PFSK-1 (cell line): Measurements from ENCODE around the gene GNA14.

Experiments
- FOXP2 ChIP-seq: optimal IDR thresholded peaks from 2 replicates; pipeline ENCODE3; 2011; ENCODE audit warnings: borderline replicate concordance, control low read depth, inconsistent platforms; ENCODE audit not compliant: insufficient read depth; ENCODE audit errors: extremely low read length, extremely low read depth
- POLR2AphosphoS5 ChIP-seq: IDR thresholded peaks from 2 replicates; pipeline ENCODE4 v1.6.1; 2012; ENCODE audit warnings: low read depth, mild to moderate bottlenecking, control low read depth, low read length, moderate library complexity
- SIN3A ChIP-seq: IDR thresholded peaks from 2 replicates; pipeline ENCODE4 v1.6.1; 2012; ENCODE audit warnings: mild to moderate bottlenecking, low read length, moderate library complexity, borderline replicate concordance; ENCODE audit not compliant: insufficient read depth
- TAF1 ChIP-seq: IDR thresholded peaks from 2 replicates; pipeline ENCODE4 v1.6.1; 2012; ENCODE audit warnings: low read length, control low read depth, borderline replicate concordance; ENCODE audit not compliant: insufficient read depth
- TF ChIP-seq, protein P1 (sequence below), 2 experiments: IDR thresholded peaks; 2 replicates each; pipeline versions ENCODE4 v1.6.1 to v1.8.0; 2011 to 2012; ENCODE audit warnings: low read depth in 2 of 2, low read length in 2 of 2, control low read depth in 1 of 2, inconsistent platforms in 1 of 2, mild to moderate bottlenecking in 1 of 2, moderate library complexity in 1 of 2; ENCODE audit not compliant: insufficient read depth in 1 of 2

Gene GNA14

DNA sequence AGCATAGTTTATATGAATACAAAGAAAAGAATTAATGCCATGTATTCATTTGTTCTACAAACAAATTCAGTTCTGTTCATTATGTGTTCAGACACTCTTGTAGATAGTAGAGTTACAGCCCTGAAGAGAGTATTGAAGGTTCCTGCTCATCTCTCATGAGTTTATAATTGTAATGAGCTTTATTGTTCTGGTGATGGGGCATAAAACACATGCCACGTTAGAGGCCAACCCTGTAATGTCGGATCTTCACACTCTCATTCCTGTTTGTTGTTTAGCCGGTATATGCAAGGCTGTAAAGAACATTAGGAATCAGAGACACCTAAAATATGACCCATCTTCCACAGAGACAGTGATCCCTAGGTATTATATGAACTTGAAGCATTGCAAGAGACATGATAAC, 256.3 kb downstream of the GNA14 start:
- TF ChIP-seq, protein P1, sequence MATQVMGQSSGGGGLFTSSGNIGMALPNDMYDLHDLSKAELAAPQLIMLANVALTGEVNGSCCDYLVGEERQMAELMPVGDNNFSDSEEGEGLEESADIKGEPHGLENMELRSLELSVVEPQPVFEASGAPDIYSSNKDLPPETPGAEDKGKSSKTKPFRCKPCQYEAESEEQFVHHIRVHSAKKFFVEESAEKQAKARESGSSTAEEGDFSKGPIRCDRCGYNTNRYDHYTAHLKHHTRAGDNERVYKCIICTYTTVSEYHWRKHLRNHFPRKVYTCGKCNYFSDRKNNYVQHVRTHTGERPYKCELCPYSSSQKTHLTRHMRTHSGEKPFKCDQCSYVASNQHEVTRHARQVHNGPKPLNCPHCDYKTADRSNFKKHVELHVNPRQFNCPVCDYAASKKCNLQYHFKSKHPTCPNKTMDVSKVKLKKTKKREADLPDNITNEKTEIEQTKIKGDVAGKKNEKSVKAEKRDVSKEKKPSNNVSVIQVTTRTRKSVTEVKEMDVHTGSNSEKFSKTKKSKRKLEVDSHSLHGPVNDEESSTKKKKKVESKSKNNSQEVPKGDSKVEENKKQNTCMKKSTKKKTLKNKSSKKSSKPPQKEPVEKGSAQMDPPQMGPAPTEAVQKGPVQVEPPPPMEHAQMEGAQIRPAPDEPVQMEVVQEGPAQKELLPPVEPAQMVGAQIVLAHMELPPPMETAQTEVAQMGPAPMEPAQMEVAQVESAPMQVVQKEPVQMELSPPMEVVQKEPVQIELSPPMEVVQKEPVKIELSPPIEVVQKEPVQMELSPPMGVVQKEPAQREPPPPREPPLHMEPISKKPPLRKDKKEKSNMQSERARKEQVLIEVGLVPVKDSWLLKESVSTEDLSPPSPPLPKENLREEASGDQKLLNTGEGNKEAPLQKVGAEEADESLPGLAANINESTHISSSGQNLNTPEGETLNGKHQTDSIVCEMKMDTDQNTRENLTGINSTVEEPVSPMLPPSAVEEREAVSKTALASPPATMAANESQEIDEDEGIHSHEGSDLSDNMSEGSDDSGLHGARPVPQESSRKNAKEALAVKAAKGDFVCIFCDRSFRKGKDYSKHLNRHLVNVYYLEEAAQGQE (IDR thresholded peaks at IDR 0.05; ENCODE audit: insufficient read depth in 1 of 2, low read depth in 2 of 2, low read length in 2 of 2): no peak
- no peak for TF ChIP-seq TAF1

DNA sequence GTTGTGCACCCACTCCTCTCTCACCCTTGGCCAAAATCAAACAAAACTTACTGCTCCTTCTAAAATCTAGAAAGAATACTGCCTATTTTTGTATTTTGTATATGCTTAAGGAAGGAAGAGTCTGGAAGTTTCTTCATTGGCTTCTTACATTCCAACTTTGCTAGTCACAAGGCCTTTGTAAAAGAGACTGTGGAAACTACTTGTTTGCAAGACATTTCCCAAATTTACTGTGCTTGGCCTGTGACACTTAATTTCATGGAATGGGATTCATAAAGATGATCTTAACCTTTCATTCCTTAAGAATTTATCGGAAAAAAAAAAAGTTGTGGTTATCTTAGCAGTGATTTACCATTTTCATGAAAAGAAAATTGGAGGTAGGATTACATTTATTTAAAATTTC, 261.9 kb downstream of the GNA14 start:
- TF ChIP-seq, protein P1 (IDR thresholded peaks at IDR 0.05; ENCODE audit: insufficient read depth in 1 of 2, low read depth in 2 of 2, low read length in 2 of 2): no peak
- TF ChIP-seq FOXP2 (no peak), POLR2AphosphoS5 (no peak), TAF1 (no peak), SIN3A (no peak)

DNA sequence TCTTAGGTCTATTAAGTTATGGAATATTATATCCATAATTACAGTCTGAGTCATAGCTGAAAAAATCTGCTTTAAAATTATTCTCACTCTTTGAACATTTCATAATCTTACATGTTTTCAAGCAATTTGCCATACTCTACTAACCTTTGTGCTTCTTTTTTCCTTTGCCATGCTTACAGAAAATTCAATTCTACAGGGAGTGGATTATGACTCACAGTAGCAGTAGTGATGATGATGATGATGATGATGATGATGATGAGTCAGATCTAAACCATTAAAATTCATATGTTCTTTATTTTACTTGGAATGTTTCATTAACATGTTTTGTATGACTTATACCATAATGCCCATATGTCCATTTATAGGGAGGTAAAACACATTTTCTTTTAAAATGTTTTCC, 263.7 kb downstream of the GNA14 start:
- TF ChIP-seq, protein P1 (IDR thresholded peaks at IDR 0.05; ENCODE audit: insufficient read depth in 1 of 2, low read depth in 2 of 2, low read length in 2 of 2): no peak
- no peak for TF ChIP-seq POLR2AphosphoS5

DNA sequence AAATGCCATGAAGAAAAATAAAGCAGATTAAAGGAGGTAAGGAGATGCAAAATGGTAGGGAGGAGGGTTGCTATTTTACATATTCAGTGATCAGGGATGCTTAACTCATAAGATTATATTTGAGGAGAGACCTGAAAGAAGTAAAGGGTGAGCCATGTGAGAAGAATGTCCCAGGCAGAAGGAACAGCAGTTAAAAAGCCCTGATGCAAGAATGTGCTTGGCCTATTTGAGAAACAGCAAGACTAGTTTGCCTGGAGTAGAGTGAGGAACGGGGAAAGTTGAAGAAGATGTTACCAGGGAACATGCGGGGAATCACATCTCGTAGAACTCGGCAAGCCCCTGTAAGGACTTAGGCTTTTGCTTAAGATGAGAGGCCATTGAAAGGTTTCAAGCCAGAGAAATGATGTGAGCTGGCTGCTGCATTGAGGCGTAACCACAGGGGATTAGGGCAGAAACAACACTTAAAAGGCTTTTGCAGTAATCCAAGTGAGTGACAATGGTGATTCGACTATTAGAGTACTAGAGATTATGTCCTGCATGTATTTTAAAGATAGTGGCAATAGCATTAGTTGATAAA, 272.1 kb downstream of the GNA14 start:
- TF ChIP-seq, protein P1 (IDR thresholded peaks at IDR 0.05; ENCODE audit: insufficient read depth in 1 of 2, low read depth in 2 of 2, low read length in 2 of 2): no peak
- no peak for TF ChIP-seq POLR2AphosphoS5
- TF ChIP-seq TAF1: no peak
- TF ChIP-seq SIN3A: no peak
- no peak for TF ChIP-seq FOXP2

DNA sequence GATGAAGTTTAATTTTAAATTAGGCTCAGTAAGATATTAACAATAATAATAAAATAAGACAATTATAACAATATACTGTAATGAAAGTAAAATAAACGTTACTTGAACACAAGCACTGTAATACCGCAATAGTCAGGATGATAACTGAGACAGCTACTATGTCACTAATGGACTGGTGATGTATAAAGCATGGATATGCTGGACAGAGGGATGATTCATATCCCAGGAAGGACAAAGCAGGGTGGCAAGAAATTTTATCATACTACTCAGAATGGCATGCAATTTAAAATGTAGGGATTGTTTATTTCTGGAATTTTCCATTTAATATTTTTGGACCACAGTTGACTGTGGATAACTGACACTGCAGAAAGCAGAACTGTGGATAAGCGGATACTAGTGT, 273.9 kb downstream of the GNA14 start:
- TF ChIP-seq FOXP2 (no peak), TAF1 (no peak), SIN3A (no peak), POLR2AphosphoS5 (no peak)
- TF ChIP-seq, protein P1 (IDR thresholded peaks at IDR 0.05; ENCODE audit: insufficient read depth in 1 of 2, low read depth in 2 of 2, low read length in 2 of 2): no peak
